Mucosa of descending colon (tissue), 3 donors: ENCODE results near the gene ROM1. TPM values are rescaled to one million over a fixed set of nuclear protein-coding genes. Genes with fewer than 3 reads are reported as not detected.

ENCODE experiments used
- ATAC-seq: fragments of 200-7000 bp; cut with Tn5 transposase; one replicate; pipeline ENCODE4 v1.9.1; 2020; ENCODE audit warnings: mild to moderate bottlenecking, moderate library complexity
- DNase-seq, 3 donors: peaks; one replicate each; pipeline ENCODE4 v3.0.0-alpha.2; 2020
- H3K36me3 ChIP-seq: fragments of 200-600 bp; one replicate; pipeline ENCODE4 v1.8.0; 2021; ENCODE audit warnings: low read depth, mild to moderate bottlenecking
- H3K4me1 ChIP-seq: fragments of 200-600 bp; one replicate; pipeline ENCODE4 v1.8.0; 2021; ENCODE audit warnings: low read depth, mild to moderate bottlenecking
- H3K4me3 ChIP-seq: fragments of 200-600 bp; one replicate; pipeline ENCODE4 v1.8.0; 2021; ENCODE audit warnings: mild to moderate bottlenecking
- H3K9me3 ChIP-seq: fragments of 200-600 bp; one replicate; pipeline ENCODE4 v1.8.0; 2021; ENCODE audit warnings: mild to moderate bottlenecking
- CTCF ChIP-seq: fragments of 200-600 bp; IDR thresholded peaks from one replicate; pipeline ENCODE4 v1.8.0; 2022; ENCODE audit warnings: antibody characterized with exemption, mild to moderate bottlenecking
- intact Hi-C, 2 donors: fragments of 100-400 bp; cut with DNase I in 1 of 2; cut with micrococcal nuclease in 1 of 2; formaldehyde crosslinking; loops; one replicate each; pipeline versions ENCODE4 v1.11.0 to v1.11.1; 2022; cut with DNase I, micrococcal nuclease
- microRNA-seq: library from miRNA; unstranded; fragments of <30 nt; microRNA quantifications from one replicate; pipeline ENCODE4, GENCODE V29; 2019
- total RNA-seq, 3 donors: library from RNA; stranded (reverse); fragmentation: NEBNext Ultra II Directional in 2 of 3; extraction: Animal tissue kit (Norgen Biotek cat#: 25700) in 2 of 3; gene quantifications; one replicate each; pipeline versions ENCODE4 v1.2.1 to v1.2.4, GENCODE V29; 2021 to 2023
- donor health status: DM: no; HTN: no; CAD: no; lungs with moderate emphysema.
- donor health status: DM: no; HTN: no; CAD: no.
- donor health status: DM: no; HTN: yes; CAD: no.

The ROM1 gene
- total RNA-seq, 3 donors from 2014 or later = 2.7 to 11.9 (median 3.8) TPM

- H3K4me3 ChIP-seq = peak overlapping the region; percentile 56
- H3K4me1 ChIP-seq = peaks cover 12% of the 10 kb centered on the region
- no peaks in the 10 kb centered on the region for H3K36me3 ChIP-seq
- ATAC-seq = no peak
- peak in 1 of 3 donors; percentile 33 for DNase-seq
- intact Hi-C loops = no loop called here
- no peak for TF ChIP-seq CTCF
- H3K9me3 ChIP-seq = no peaks in the 10 kb centered on the region
Observed at GRCh38 chr11:62652161-62653006, 39.3 kb downstream of the ROM1 start.

- Histone ChIP-seq H3K4me3 (no peak overlapping the region), H3K36me3 (no peaks in the 10 kb centered on the region), H3K9me3 (no peaks in the 10 kb centered on the region), H3K4me1 (peaks cover 12% of the 10 kb centered on the region)
- TF ChIP-seq CTCF = no peak
- DNase-seq (peak in 1 of 3 donors; percentile 27), ATAC-seq (no peak)
- intact Hi-C loops = no loop called here
Observed at GRCh38 chr11:62654297-62654696, 41.2 kb downstream of the ROM1 start.

GRCh38 chr11:62656796-62657429 lies 43.9 kb downstream of the ROM1 start:
- no peak for ATAC-seq
- Histone ChIP-seq H3K4me1 (peaks cover 6% of the 10 kb centered on the region), H3K36me3 (no peaks in the 10 kb centered on the region), H3K9me3 (no peaks in the 10 kb centered on the region), H3K4me3 (no peak overlapping the region)
- intact Hi-C loops = no loop called here
- DNase-seq = no peak
- TF ChIP-seq CTCF = no peak

- peak; percentile 69 for ATAC-seq
- Histone ChIP-seq H3K36me3 (no peaks in the 10 kb centered on the region), H3K9me3 (no peaks in the 10 kb centered on the region), H3K4me3 (peak overlapping the region; percentile 56), H3K4me1 (peaks cover 23% of the 10 kb centered on the region)
- peak in 2 of 3 donors; percentile 57 to 79 for DNase-seq
- no peak for TF ChIP-seq CTCF
- intact Hi-C loops = no loop called here
Observed at GRCh38 chr11:62664405-62665074, 51.5 kb downstream of the ROM1 start.

Small RNA genes lying within 50 kb of the gene (microRNA-seq; reads per million reads assigned to microRNA genes)
- gene MIR6747 = not detected

Other genes starting within 250 kb of the ROM1 start
- not detected for gene SCGB1A1, start 194.2 kb upstream of the ROM1 start, total RNA-seq
- gene AHNAK, start 66.5 kb upstream of the ROM1 start, total RNA-seq = 1,000 to 10,000 TPM in 1 of 3 donors, 100 to 1,000 TPM in 2; 473 to 1,283 (median 535) TPM
- 1,000 to 10,000 TPM; 1,059 to 1,365 (median 1,164) TPM for gene EEF1G, start 39.4 kb upstream of the ROM1 start, total RNA-seq
- 10 to 100 TPM; 11.9 to 19.8 (median 13.3) TPM for gene TUT1, start 21.7 kb upstream of the ROM1 start, total RNA-seq
- 10 to 100 TPM; 70.7 to 92.1 (median 89.6) TPM for gene MTA2, start 11.4 kb upstream of the ROM1 start, total RNA-seq
- gene EML3, start 482 bp upstream of the ROM1 start, total RNA-seq = 10 to 100 TPM; 54.6 to 57.7 (median 57.7) TPM
- gene B3GAT3, start 8.7 kb downstream of the ROM1 start, total RNA-seq = 10 to 100 TPM; 27.3 to 34.2 (median 29.1) TPM
- 100 to 1,000 TPM; 202 to 232 (median 223) TPM for gene GANAB, start 33.4 kb downstream of the ROM1 start, total RNA-seq
- 10 to 100 TPM; 15.4 to 17.6 (median 16.7) TPM for gene INTS5, start 40.0 kb downstream of the ROM1 start, total RNA-seq
- 10 to 100 TPM; 39.7 to 54.2 (median 53.1) TPM for gene C11orf98, start 52.0 kb downstream of the ROM1 start, total RNA-seq
- 10 to 100 TPM; 11.6 to 18.6 (median 13.3) TPM for gene CSKMT, start 52.1 kb downstream of the ROM1 start, total RNA-seq
- gene UQCC3, start 58.4 kb downstream of the ROM1 start, total RNA-seq = 10 to 100 TPM in 2 of 3 donors, 1 to 10 TPM in 1; 9.0 to 12.1 (median 10.8) TPM
- 10 to 100 TPM in 2 of 3 donors, 1 to 10 TPM in 1; 7.4 to 10.6 (median 10.6) TPM for gene LBHD1, start 59.0 kb downstream of the ROM1 start, total RNA-seq
- gene UBXN1, start 65.8 kb downstream of the ROM1 start, total RNA-seq = 100 to 1,000 TPM in 1 of 3 donors, 10 to 100 TPM in 2; 79.2 to 138 (median 87.3) TPM
- gene LRRN4CL, start 76.3 kb downstream of the ROM1 start, total RNA-seq = 10 to 100 TPM in 1 of 3 donors, 1 to 10 TPM in 2; 1.2 to 11.5 (median 5.6) TPM
- gene BSCL2, start 94.2 kb downstream of the ROM1 start, total RNA-seq = 10 to 100 TPM; 59.0 to 63.4 (median 61.0) TPM
- 1 to 10 TPM in 1 of 3 donors, under 1 TPM in 2; 0.35 to 5.2 (median 0.92) TPM for gene GNG3, start 94.4 kb downstream of the ROM1 start, total RNA-seq
- gene HNRNPUL2, start 114.2 kb downstream of the ROM1 start, total RNA-seq = 10 to 100 TPM; 53.0 to 70.3 (median 58.6) TPM
- gene TTC9C, start 115.2 kb downstream of the ROM1 start, total RNA-seq = 10 to 100 TPM; 27.7 to 31.8 (median 29.3) TPM
- 10 to 100 TPM; 10.9 to 15.6 (median 13.0) TPM for gene ZBTB3, start 140.9 kb downstream of the ROM1 start, total RNA-seq
- 10 to 100 TPM; 39.4 to 49.6 (median 41.5) TPM for gene POLR2G, start 148.3 kb downstream of the ROM1 start, total RNA-seq
- 10 to 100 TPM; 17.0 to 23.5 (median 17.1) TPM for gene TAF6L, start 158.1 kb downstream of the ROM1 start, total RNA-seq
- gene TMEM179B, start 174.1 kb downstream of the ROM1 start, total RNA-seq = 10 to 100 TPM; 39.8 to 62.2 (median 54.0) TPM
- 10 to 100 TPM; 12.8 to 16.6 (median 14.8) TPM for gene TMEM223, start 178.7 kb downstream of the ROM1 start, total RNA-seq
- gene NXF1, start 192.2 kb downstream of the ROM1 start, total RNA-seq = 100 to 1,000 TPM in 1 of 3 donors, 10 to 100 TPM in 2; 46.7 to 103 (median 55.0) TPM
- gene STX5, start 218.8 kb downstream of the ROM1 start, total RNA-seq = 10 to 100 TPM; 38.7 to 44.3 (median 41.7) TPM
- gene TEX54, start 219.6 kb downstream of the ROM1 start, total RNA-seq = not detected
- gene WDR74, start 226.3 kb downstream of the ROM1 start, total RNA-seq = 10 to 100 TPM; 35.0 to 42.4 (median 38.8) TPM